Upper lobe of left lung (tissue), 6 donors: ENCODE results near the gene SLC25A24. TPM values are rescaled to one million over a fixed set of nuclear protein-coding genes. Genes with fewer than 3 reads are reported as not detected.

ENCODE experiments used
- ATAC-seq, 2 donors: fragments of 200-7000 bp; cut with Tn5 transposase; one replicate each; pipeline ENCODE4 v1.9.1; 2022; ENCODE audit warnings: mild to moderate bottlenecking in 2 of 2, moderate library complexity in 2 of 2; ENCODE audit not compliant: low FRiP score in 2 of 2
- DNase-seq, 2 donors: peaks; one replicate each; pipeline ENCODE4 v3.0.0-alpha.2; 2019 to 2020
- H3K27ac ChIP-seq, 4 donors: fragments of 200-600 bp; sonication (generic); one replicate each; pipeline ENCODE4 v1.5.1; 2016 to 2019
- H3K27me3 ChIP-seq, 4 donors: fragments of 200-600 bp; sonication (generic); one replicate each; pipeline ENCODE4 v1.5.1; 2017 to 2019
- H3K36me3 ChIP-seq, 4 donors: fragments of 200-600 bp; sonication (generic); one replicate each; pipeline ENCODE4 v1.5.1; 2016 to 2019
- H3K4me1 ChIP-seq, 4 donors: fragments of 200-600 bp; sonication (generic); one replicate each; pipeline ENCODE4 v1.5.1; 2018 to 2019
- H3K4me3 ChIP-seq, 4 donors: fragments of 200-600 bp; sonication (generic); one replicate each; pipeline ENCODE4 v1.5.1; 2017 to 2019; ENCODE audit warnings: mild to moderate bottlenecking in 2 of 4, moderate library complexity in 1 of 4
- H3K9me3 ChIP-seq, 4 donors: fragments of 200-600 bp; sonication (generic); one replicate each; pipeline ENCODE4 v1.5.1; 2018 to 2019
- EP300 ChIP-seq, 4 donors: sonication (generic); formaldehyde crosslinking; IDR thresholded peaks; one replicate each; pipeline ENCODE4 v1.5.1; 2017; ENCODE audit warnings: antibody characterized with exemption in 4 of 4, control low read depth in 2 of 4
- POLR2A ChIP-seq, 4 donors: fragments of 450-650 bp; IDR thresholded peaks; one replicate each; pipeline ENCODE4 v1.5.1; 2016 to 2017; ENCODE audit warnings: antibody characterized with exemption in 4 of 4, mild to moderate bottlenecking in 2 of 4
- POLR2AphosphoS5 ChIP-seq, 2 donors: sonication (generic); formaldehyde crosslinking; IDR thresholded peaks; one replicate each; pipeline ENCODE4 v1.5.1; 2017; ENCODE audit warnings: antibody characterized with exemption in 2 of 2
- WGBS, 2 donors: methylation state at CpG; one replicate each; pipeline ENCODE4 v1.1.5; 2017 to 2018; 5-methylcytosine and 5-hydroxymethylcytosine counted together
- total RNA-seq, 6 donors: library from RNA; depleted of rRNA in 4 of 6; stranded (reverse); fragments of >200 nt in 4 of 6; gene quantifications; one replicate each; pipeline versions ENCODE4 v1.1.0 to v1.2.1, GENCODE V29; 2016 to 2021
- TF ChIP-seq, protein P1 (sequence below), 6 experiments: fragments of 450-650 bp in 4 of 6; fragments of 200-600 bp in 2 of 6; sonication (generic) in 2 of 6; IDR thresholded peaks; one replicate each; pipeline ENCODE4 v1.5.1; 2016 to 2019; ENCODE audit warnings: antibody characterized with exemption in 6 of 6
- donor health status: DM: no; HTN: no; CAD: no; lungs with moderate emphysema.
- donor health status: DM: no; HTN: yes; CAD: no; lungs with severe emphysema.

SLC25A24 gene
- total RNA-seq, 6 donors from 2014 or later: 28.6 to 96.7 (median 42.5) TPM

DNA sequence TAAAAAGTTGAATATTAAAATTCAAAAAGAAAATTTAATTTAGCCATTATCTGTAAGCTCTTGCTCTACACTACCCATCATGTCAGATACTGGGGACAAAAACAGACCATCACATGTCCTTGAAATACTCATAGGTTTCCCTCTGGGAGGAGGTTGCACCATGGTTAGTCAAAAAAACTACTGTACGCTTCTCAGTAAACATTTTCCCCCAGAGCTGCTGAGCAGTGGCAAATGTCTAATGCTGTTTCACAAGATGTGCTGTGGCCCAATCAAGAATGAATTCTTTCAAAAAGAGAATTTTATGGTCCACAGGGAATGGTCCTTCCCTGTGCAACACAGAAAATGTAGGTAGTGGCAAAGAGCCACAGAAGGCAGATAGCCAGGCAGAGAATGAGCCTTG lies 6.1 kb downstream of the SLC25A24 start:
- ATAC-seq: no peak
- Histone ChIP-seq H3K4me1 (peaks cover 19 to 33% (median 24%) of the 10 kb centered on the region in 4 donors), H3K27me3 (no peaks in the 10 kb centered on the region), H3K9me3 (no peaks in the 10 kb centered on the region), H3K36me3 (peaks cover 0 to 39% (median 7%) of the 10 kb centered on the region in 4 donors), H3K4me3 (no peak overlapping the region), H3K27ac (no peak overlapping the region)
- TF ChIP-seq POLR2A (IDR thresholded peaks at IDR 0.05): no peak
- TF ChIP-seq EP300 (IDR thresholded peaks at IDR 0.05): no peak
- TF ChIP-seq, protein P1, sequence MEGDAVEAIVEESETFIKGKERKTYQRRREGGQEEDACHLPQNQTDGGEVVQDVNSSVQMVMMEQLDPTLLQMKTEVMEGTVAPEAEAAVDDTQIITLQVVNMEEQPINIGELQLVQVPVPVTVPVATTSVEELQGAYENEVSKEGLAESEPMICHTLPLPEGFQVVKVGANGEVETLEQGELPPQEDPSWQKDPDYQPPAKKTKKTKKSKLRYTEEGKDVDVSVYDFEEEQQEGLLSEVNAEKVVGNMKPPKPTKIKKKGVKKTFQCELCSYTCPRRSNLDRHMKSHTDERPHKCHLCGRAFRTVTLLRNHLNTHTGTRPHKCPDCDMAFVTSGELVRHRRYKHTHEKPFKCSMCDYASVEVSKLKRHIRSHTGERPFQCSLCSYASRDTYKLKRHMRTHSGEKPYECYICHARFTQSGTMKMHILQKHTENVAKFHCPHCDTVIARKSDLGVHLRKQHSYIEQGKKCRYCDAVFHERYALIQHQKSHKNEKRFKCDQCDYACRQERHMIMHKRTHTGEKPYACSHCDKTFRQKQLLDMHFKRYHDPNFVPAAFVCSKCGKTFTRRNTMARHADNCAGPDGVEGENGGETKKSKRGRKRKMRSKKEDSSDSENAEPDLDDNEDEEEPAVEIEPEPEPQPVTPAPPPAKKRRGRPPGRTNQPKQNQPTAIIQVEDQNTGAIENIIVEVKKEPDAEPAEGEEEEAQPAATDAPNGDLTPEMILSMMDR (IDR thresholded peaks at IDR 0.05): no peak
- TF ChIP-seq POLR2AphosphoS5 (IDR thresholded peaks at IDR 0.05): no peak
- no peak for DNase-seq
- 86 to 92% methylated on average over 1 of the region's 1 CpG for WGBS, 2 donors

GRCh38 chr1:108193333-108193732 lies 6.8 kb downstream of the SLC25A24 start:
- TF ChIP-seq, protein P1 (IDR thresholded peaks at IDR 0.05): no peak
- TF ChIP-seq POLR2A (IDR thresholded peaks at IDR 0.05) (no peak), POLR2AphosphoS5 (IDR thresholded peaks at IDR 0.05) (no peak), EP300 (IDR thresholded peaks at IDR 0.05) (no peak)
- Histone ChIP-seq H3K27ac (no peak overlapping the region), H3K36me3 (peaks cover 0 to 39% (median 7%) of the 10 kb centered on the region in 4 donors), H3K4me3 (no peak overlapping the region), H3K4me1 (peaks cover 14 to 33% (median 17%) of the 10 kb centered on the region in 4 donors), H3K9me3 (no peaks in the 10 kb centered on the region), H3K27me3 (no peaks in the 10 kb centered on the region)
- no peak for DNase-seq
- no peak for ATAC-seq
- 90 to 100% methylated on average over 1 of the region's 1 CpG for WGBS, 2 donors

GRCh38 chr1:108192581-108192980 lies 7.6 kb downstream of the SLC25A24 start:
- no peaks in the 10 kb centered on the region for H3K9me3 ChIP-seq

DNA sequence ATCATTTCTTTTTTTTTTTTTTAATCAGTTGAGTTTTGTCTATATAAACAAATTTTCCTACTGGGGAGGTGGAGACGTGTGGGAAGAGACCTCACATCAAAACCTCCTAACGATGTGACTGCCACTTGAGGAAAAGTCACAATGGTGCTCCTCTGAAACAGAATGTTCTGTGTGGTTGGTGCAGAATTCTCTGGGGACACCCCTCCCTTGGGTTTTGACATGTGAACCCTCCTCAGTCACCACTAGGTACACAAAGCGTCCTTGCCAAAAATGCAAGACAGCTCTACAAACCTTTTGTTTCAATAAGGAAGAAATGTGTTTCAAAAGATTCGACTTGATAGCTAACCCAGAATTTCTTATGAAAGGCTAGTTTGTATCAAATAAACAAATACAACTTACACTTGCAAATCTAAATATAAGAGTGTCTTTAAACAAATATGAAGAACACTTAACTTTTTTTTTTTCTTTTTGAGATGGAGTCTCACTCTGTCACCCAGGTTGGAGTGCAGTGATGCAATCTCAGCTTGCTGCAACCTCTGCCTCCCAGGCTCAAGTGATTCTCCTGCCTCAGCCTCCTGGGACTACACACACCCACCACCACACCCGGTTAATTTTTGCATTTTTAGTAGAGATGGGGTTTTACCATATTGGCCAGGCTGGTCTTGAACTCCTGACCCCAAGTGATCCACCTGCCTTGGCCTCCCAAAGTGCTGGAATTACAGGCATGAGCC lies 9.3 kb downstream of the SLC25A24 start:
- peak in 1 of 2 donors; percentile 26 for TF ChIP-seq POLR2AphosphoS5 (IDR thresholded peaks at IDR 0.05)
- TF ChIP-seq POLR2A (IDR thresholded peaks at IDR 0.05): no peak
- peak in 2 of 4 donors; percentile 27 to 60 for TF ChIP-seq EP300 (IDR thresholded peaks at IDR 0.05)
- TF ChIP-seq, protein P1 (IDR thresholded peaks at IDR 0.05): no peak
- Histone ChIP-seq H3K4me3 (no peak overlapping the region), H3K4me1 (peaks cover 0 to 24% (median 4%) of the 10 kb centered on the region in 4 donors), H3K27me3 (no peaks in the 10 kb centered on the region), H3K36me3 (peaks cover 0 to 39% (median 7%) of the 10 kb centered on the region in 4 donors), H3K9me3 (no peaks in the 10 kb centered on the region), H3K27ac (peak overlapping the region in 3 of 4 donors; percentile 11 to 40 (median 34))
- peak in 1 of 2 donors; percentile 87 for ATAC-seq
- peak in 1 of 2 donors; percentile 62 for DNase-seq
- WGBS, 2 donors: 65 to 72% methylated on average over 5 of the region's 5 CpGs

More at GRCh38 chr1:108192581-108192980, 7.6 kb downstream of the SLC25A24 start:
- TF ChIP-seq EP300 (IDR thresholded peaks at IDR 0.05) (no peak), POLR2AphosphoS5 (IDR thresholded peaks at IDR 0.05) (no peak), POLR2A (IDR thresholded peaks at IDR 0.05) (no peak)
- TF ChIP-seq, protein P1 (IDR thresholded peaks at IDR 0.05): no peak
- ATAC-seq (no peak), DNase-seq (peak in 1 of 2 donors; percentile 57)
- H3K27ac ChIP-seq: no peak overlapping the region
- peaks cover 7 to 32% (median 10%) of the 10 kb centered on the region in 4 donors for H3K4me1 ChIP-seq
- H3K4me3 ChIP-seq: no peak overlapping the region
- H3K36me3 ChIP-seq: peaks cover 0 to 39% (median 7%) of the 10 kb centered on the region in 4 donors
- 98% methylated on average over 17 of the region's 28 CpGs; no CpG with 5 or more reads in 1 of the 2 donors for WGBS, 2 donors
- H3K27me3 ChIP-seq: no peaks in the 10 kb centered on the region
